SK-MEL-5 (cell line): ENCODE data around the gene UNK. TPM values are rescaled to one million over a fixed set of nuclear protein-coding genes. Genes with fewer than 3 reads are reported as not detected.
"Not testable (repeated sequence)": the region's sequence is repeated elsewhere in the genome, so short reads cannot be mapped to it uniquely, and the experiment has no call there.

Experiments
- DNase-seq: peaks from one replicate; pipeline ENCODE4 v3.0.0-alpha.2; 2016; ENCODE audit warnings: low read depth, low spot score
- in situ Hi-C: cut with HindIII; loops from 2 replicates; pipeline ENCODE4 v1.10.0; 2016; ENCODE audit warnings: low sequenced_read_pairs, high pct_unique_total_duplicates, low pct_unique_long_range_greater_than_20kb
- total RNA-seq: library from RNA; depleted of rRNA; stranded (reverse); fragments of >200 nt; shearing (Covaris generic); gene quantifications from 2 replicates; pipeline ENCODE4 v1.2.3, GENCODE V29; 2014

Gene UNK
- total RNA-seq, 1 experiment from 2014 or later = 76.9 TPM

- in situ Hi-C loops = no loop called here
These were observed 31.6 kb upstream of the UNK start for GRCh38 chr17:75752802-75753513.

GRCh38 chr17:75753514-75754377 lies 30.9 kb upstream of the UNK start:
- DNase-seq = peak; percentile 77
- in situ Hi-C loops = no loop called here

More at GRCh38 chr17:75752802-75753513, 31.6 kb upstream of the UNK start:
- no peak for DNase-seq

- in situ Hi-C loops = no loop called here
These were observed 30.0 kb upstream of the UNK start for GRCh38 chr17:75754378-75755204.

GRCh38 chr17:75755205-75755901 lies 29.3 kb upstream of the UNK start:
- in situ Hi-C loops = no loop called here

More at GRCh38 chr17:75754378-75755204, 30.0 kb upstream of the UNK start:
- no peak for DNase-seq

GRCh38 chr17:75755990-75756389 lies 28.6 kb upstream of the UNK start:
- DNase-seq = no peak
- in situ Hi-C loops = no loop called here

More at GRCh38 chr17:75755205-75755901, 29.3 kb upstream of the UNK start:
- no peak for DNase-seq

GRCh38 chr17:75756451-75757085 lies 28.0 kb upstream of the UNK start:
- in situ Hi-C loops = no loop called here
- DNase-seq = no peak

- DNase-seq = no peak
- in situ Hi-C loops = no loop called here
These were observed 27.4 kb upstream of the UNK start for GRCh38 chr17:75757086-75757681.

- in situ Hi-C loops = no loop called here
These were observed 26.3 kb upstream of the UNK start for GRCh38 chr17:75758131-75758905.

GRCh38 chr17:75759457-75759856 lies 25.1 kb upstream of the UNK start:
- DNase-seq = no peak
- in situ Hi-C loops = no loop called here

More at GRCh38 chr17:75758131-75758905, 26.3 kb upstream of the UNK start:
- no peak for DNase-seq

GRCh38 chr17:75759978-75760640 lies 24.5 kb upstream of the UNK start:
- DNase-seq, in situ Hi-C loops: not testable (repeated sequence)

- no peak for DNase-seq
- in situ Hi-C loops = no loop called here
These were observed 21.9 kb upstream of the UNK start for GRCh38 chr17:75762513-75763268.

- no peak for DNase-seq
These were observed 21.4 kb upstream of the UNK start for GRCh38 chr17:75763269-75763607.

GRCh38 chr17:75763613-75764416 lies 20.8 kb upstream of the UNK start:
- in situ Hi-C loops = no loop called here
- DNase-seq = no peak

More at GRCh38 chr17:75763269-75763607, 21.4 kb upstream of the UNK start:
- in situ Hi-C loops = no loop called here

GRCh38 chr17:75764417-75764710 lies 20.2 kb upstream of the UNK start:
- in situ Hi-C loops = no loop called here
- no peak for DNase-seq
